Activated naive CD4-positive, alpha-beta T cell treated with anti-CD3 and anti-CD28 coated beads for 36 hours (primary cell): ENCODE results near the gene PDLIM4. TPM values are rescaled to one million over a fixed set of nuclear protein-coding genes. Genes with fewer than 3 reads are reported as not detected.

Experiments used
- CTCF ChIA-PET: fragments of 350-600 bp; sonication (Branson Sonifier 250); formaldehyde crosslinking; loops from one replicate; lab custom pipeline; 2021; ENCODE audit warnings: antibody characterized with exemption; lab: Charles Lee
- DNase-seq: peaks from one replicate; pipeline ENCODE4 v3.0.0-alpha.2; 2020
- H3K27ac Mint-ChIP-seq: one replicate; pipeline ENCODE4 v1.8.0; 2021; ENCODE audit warnings: mild to moderate bottlenecking, mixed read lengths
- H3K27me3 Mint-ChIP-seq: one replicate; pipeline ENCODE4 v1.8.0; 2021; ENCODE audit warnings: low read depth, mixed read lengths
- H3K36me3 Mint-ChIP-seq: one replicate; pipeline ENCODE4 v1.8.0; 2021; ENCODE audit warnings: low read depth, mixed read lengths
- H3K4me1 Mint-ChIP-seq: one replicate; pipeline ENCODE4 v1.8.0; 2021; ENCODE audit warnings: low read depth, mixed read lengths
- H3K4me3 Mint-ChIP-seq: one replicate; pipeline ENCODE4 v1.8.0; 2021; ENCODE audit warnings: mild to moderate bottlenecking, moderate library complexity, mixed read lengths
- H3K9me3 Mint-ChIP-seq: one replicate; pipeline ENCODE4 v1.8.0; 2021; ENCODE audit warnings: mixed read lengths
- intact Hi-C: fragments of 100-400 bp; cut with micrococcal nuclease; formaldehyde crosslinking; loops from one replicate; pipeline ENCODE4 v1.15.1; 2023
- microRNA-seq: library from miRNA; unstranded; fragments of <30 nt; microRNA quantifications from one replicate; pipeline ENCODE4 v1.2.0, GENCODE V29; 2022; ENCODE audit warnings: borderline microRNAs expressed, borderline replicate concordance
- total RNA-seq, 2 experiments: library from RNA; stranded (reverse); gene quantifications; one replicate each; pipeline ENCODE4 v1.2.3, GENCODE V29; 2021

PDLIM4 gene
- total RNA-seq, 2 experiments from 2014 or later, result not detected

DNA sequence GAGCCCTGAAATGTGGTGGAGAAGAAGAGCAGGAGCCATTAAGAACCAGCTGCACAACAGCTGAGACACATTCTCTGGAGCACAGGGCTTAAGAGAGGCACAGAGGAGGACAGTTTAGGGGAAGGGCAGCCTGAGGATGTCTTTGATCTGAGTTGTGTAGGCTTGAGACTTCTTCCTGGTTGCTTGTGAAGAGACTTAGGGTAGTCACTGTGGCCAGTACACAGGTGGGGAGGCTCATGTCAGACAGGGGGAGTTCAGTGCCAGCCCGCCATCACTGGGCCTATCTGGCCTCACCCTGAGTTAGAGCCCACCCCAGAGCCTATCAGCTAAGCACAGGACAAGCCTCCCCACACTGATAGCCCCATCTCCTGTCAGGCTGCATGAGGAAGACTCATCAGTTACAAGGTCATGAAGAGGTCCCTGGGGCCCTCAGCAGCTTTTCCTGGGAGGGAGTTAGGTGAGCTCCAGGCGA, 56.5 kb downstream of the PDLIM4 start:
- CTCF ChIA-PET, result interaction anchor here (2.3 kb wide), 1 partner anchor 42 kb away, joined by 8 read pairs; no protein-coding TSS in a partner anchor
- H3K36me3 Mint-ChIP-seq, result no peaks in the 10 kb centered on the region
- H3K4me3 Mint-ChIP-seq, result no peak overlapping the region
- H3K9me3 Mint-ChIP-seq, result no peaks in the 10 kb centered on the region
- no peak overlapping the region for H3K27ac Mint-ChIP-seq
- H3K4me1 Mint-ChIP-seq, result no peaks in the 10 kb centered on the region
- DNase-seq, result no peak
- intact Hi-C loops, result loop anchor here (2.0 kb wide), 1 partner anchor 41 kb away; no protein-coding TSS in a partner anchor
- no peaks in the 10 kb centered on the region for H3K27me3 Mint-ChIP-seq

DNA sequence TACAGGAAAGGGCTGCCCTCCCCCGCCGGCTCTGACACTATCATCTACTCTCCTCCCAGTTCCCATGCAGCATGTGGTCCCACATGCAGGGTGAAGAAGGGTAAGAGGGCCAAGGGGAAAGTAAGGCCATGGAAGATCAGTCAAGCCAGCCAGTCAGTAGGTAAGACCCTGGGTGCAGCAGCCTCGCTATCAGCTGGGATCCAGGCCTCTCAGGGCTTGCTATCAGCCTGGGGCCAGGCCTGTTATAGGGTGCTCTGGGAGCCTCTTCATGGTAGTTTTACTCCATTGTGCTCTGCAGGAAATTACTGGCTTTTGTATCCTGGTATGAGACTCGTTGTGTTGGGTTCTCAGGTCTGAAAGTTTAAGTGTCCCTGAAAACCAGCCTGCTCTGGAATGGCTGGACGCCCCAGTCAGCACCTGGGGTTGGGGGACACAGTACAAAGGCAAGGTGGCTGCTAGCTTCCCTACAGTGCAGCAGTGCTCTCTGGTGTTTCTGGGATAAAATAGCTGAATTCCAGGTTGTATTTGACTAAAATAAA, 58.1 kb downstream of the PDLIM4 start:
- Mint-ChIP-seq H3K4me1 (no peaks in the 10 kb centered on the region), H3K27ac (no peak overlapping the region), H3K36me3 (no peaks in the 10 kb centered on the region), H3K4me3 (no peak overlapping the region), H3K27me3 (no peaks in the 10 kb centered on the region), H3K9me3 (no peaks in the 10 kb centered on the region)
- CTCF ChIA-PET, result interaction anchor here (0.6 to 2.3 kb wide), 4 partner anchors 43 to 505 kb away, joined by 3 to 8 read pairs (median 4); no protein-coding TSS in a partner anchor
- intact Hi-C loops, result loop anchor here (2.0 kb wide), 1 partner anchor 43 kb away; no protein-coding TSS in a partner anchor
- DNase-seq, result no peak

- no peaks in the 10 kb centered on the region for H3K4me1 Mint-ChIP-seq
- intact Hi-C loops, result no loop called here
- H3K27ac Mint-ChIP-seq, result no peak overlapping the region
- DNase-seq, result no peak
- no peak overlapping the region for H3K4me3 Mint-ChIP-seq
- H3K36me3 Mint-ChIP-seq, result no peaks in the 10 kb centered on the region
- no peaks in the 10 kb centered on the region for H3K27me3 Mint-ChIP-seq
- CTCF ChIA-PET, result no interaction called here
- no peaks in the 10 kb centered on the region for H3K9me3 Mint-ChIP-seq
Measured at GRCh38 chr5:132319975-132320374, 62.5 kb downstream of the PDLIM4 start.

DNA sequence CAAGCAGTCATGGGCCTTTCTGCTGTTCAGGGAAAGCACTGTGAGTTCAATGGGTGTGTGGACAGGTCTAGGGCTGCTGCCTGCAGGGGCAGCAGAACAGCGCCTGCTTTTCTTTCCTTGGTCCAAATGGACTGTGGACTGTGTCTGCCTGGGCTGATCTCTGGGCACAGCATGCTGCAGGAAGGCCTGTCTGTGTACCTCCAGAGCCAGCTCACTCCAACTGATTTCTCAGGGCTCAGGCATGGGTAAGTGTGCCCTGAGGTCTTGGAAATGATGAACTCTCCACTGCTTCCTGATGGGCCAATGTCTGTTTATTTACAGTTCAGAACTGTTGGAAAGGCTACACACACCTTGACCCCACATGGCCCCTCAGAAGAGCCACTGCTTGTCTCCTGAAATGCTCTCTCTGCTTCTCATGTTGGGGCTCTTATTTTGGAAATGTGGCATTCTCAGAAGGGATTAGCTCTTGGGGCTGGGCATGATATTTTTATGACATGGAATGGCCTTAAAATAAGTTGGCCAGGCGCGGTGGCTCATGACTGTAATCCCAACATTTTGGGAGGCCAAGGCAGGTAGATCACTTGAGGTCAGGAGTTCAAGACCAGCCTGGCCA, 63.7 kb downstream of the PDLIM4 start:
- H3K36me3 Mint-ChIP-seq, result no peaks in the 10 kb centered on the region
- no peaks in the 10 kb centered on the region for H3K27me3 Mint-ChIP-seq
- H3K9me3 Mint-ChIP-seq, result no peaks in the 10 kb centered on the region
- no peak for DNase-seq
- no peak overlapping the region for H3K27ac Mint-ChIP-seq
- CTCF ChIA-PET, result no interaction called here
- intact Hi-C loops, result no loop called here
- H3K4me1 Mint-ChIP-seq, result no peaks in the 10 kb centered on the region
- no peak overlapping the region for H3K4me3 Mint-ChIP-seq

GRCh38 chr5:132322266-132322665, 64.8 kb downstream of the PDLIM4 start:
- H3K27me3 Mint-ChIP-seq, result no peaks in the 10 kb centered on the region
- no peaks in the 10 kb centered on the region for H3K36me3 Mint-ChIP-seq
- H3K27ac Mint-ChIP-seq, result no peak overlapping the region
- H3K4me1 Mint-ChIP-seq, result no peaks in the 10 kb centered on the region
- H3K9me3 Mint-ChIP-seq, result no peaks in the 10 kb centered on the region
- CTCF ChIA-PET, result no interaction called here
- DNase-seq, result no peak
- intact Hi-C loops, result no loop called here
- no peak overlapping the region for H3K4me3 Mint-ChIP-seq

Small RNAs within 50 kb of the gene (microRNA-seq; reads per million reads assigned to microRNA genes)
- not detected for gene MIR6830

Other genes starting within 250 kb of the PDLIM4 start
- gene ACSL6, start 246.0 kb upstream of the PDLIM4 start, total RNA-seq, result 1 to 10 TPM; 1.2 to 2.4 TPM
- gene IL3, start 197.0 kb upstream of the PDLIM4 start, total RNA-seq, result not detected
- gene CSF2, start 183.9 kb upstream of the PDLIM4 start, total RNA-seq, result under 1 TPM in 1 of 2 experiments, not detected in 1; 0.30 TPM
- gene P4HA2, start 29.8 kb upstream of the PDLIM4 start, total RNA-seq, result under 1 TPM; 0.47 to 0.74 TPM
- 1 to 10 TPM; 1.9 to 2.0 TPM for gene SLC22A4, start 36.7 kb downstream of the PDLIM4 start, total RNA-seq
- gene SLC22A5, start 112.0 kb downstream of the PDLIM4 start, total RNA-seq, result 1 to 10 TPM; 3.1 to 3.6 TPM
- gene IRF1, start 233.1 kb downstream of the PDLIM4 start, total RNA-seq, result 10 to 100 TPM; 84.3 to 88.4 TPM